ENCODE measurements around the gene RPL35A. TPM values are rescaled to one million over a fixed set of nuclear protein-coding genes. Genes with fewer than 3 reads are reported as not detected.

Gene RPL35A
- total and polyA plus RNA-seq, 2 experiments from 2014 or later = 1,070 to 2,096 TPM

GRCh38 chr3:197908957-197909701, 40.9 kb upstream of the RPL35A start:
- H3K27ac Mint-ChIP-seq = no peak overlapping the region
- no peaks in the 10 kb centered on the region for H3K27me3 Mint-ChIP-seq (ENCODE audit: insufficient read depth, low read depth, poor library complexity)
- no peak overlapping the region for H2AFZ ChIP-seq
- H4K20me1 ChIP-seq (replicated peaks; ENCODE audit: insufficient read depth) = no peaks in the 10 kb centered on the region
- no peak overlapping the region for H3K4me2 ChIP-seq
- H3K27ac ChIP-seq (ENCODE audit: low read depth) = no peak overlapping the region
- no peaks in the 10 kb centered on the region for H3K36me3 Mint-ChIP-seq (ENCODE audit: low read depth)
- no peak overlapping the region for H3K4me3 ChIP-seq
- no peaks in the 10 kb centered on the region for H3K9me2 ChIP-seq (ENCODE audit: insufficient read depth)
- H3K4me3 Mint-ChIP-seq = no peak overlapping the region
- no peaks in the 10 kb centered on the region; the same call in 2 of the 3 replicates for H3K9me3 Mint-ChIP-seq
- no peaks in the 10 kb centered on the region for H3K36me3 ChIP-seq (ENCODE audit: insufficient read depth)
- no peak for DNase-seq (ENCODE audit: low spot score)
- ATAC-seq = no peak
- no peaks in the 10 kb centered on the region for H3K79me2 ChIP-seq (replicated peaks; ENCODE audit: insufficient read depth)
- no peaks in the 10 kb centered on the region for H3F3A ChIP-seq (replicated peaks; ENCODE audit: low read depth)
- no peak for TF ChIP-seq CREB1 (CRISPR knock-in tag; IDR thresholded peaks at IDR 0.05; ENCODE audit: low read depth)
- TF ChIP-seq NANOG (IDR thresholded peaks at IDR 0.05; ENCODE audit: borderline replicate concordance) = no peak
- no peak for TF ChIP-seq ZNF462 (CRISPR knock-in tag; IDR thresholded peaks at IDR 0.05)
- no peak for TF ChIP-seq POLR2AphosphoS5 (IDR thresholded peaks at IDR 0.05; ENCODE audit: low read depth)
- TF ChIP-seq ETS1 (IDR thresholded peaks at IDR 0.05) = no peak
- TF ChIP-seq EZH2phosphoT487 (IDR thresholded peaks at IDR 0.05; ENCODE audit: unreplicated experiment) = no peak
- no peaks in the 10 kb centered on the region for H3K4me1 ChIP-seq (ENCODE audit: insufficient read depth)
- H3K4me1 Mint-ChIP-seq = peaks cover 21% of the 10 kb centered on the region
- no peaks in the 10 kb centered on the region for H3K27me3 ChIP-seq (ENCODE audit: insufficient read depth)

Measured in GM23338 (cell line).